Mesendoderm (in vitro differentiated cells): ENCODE data around the gene RFT1.

Source experiments
- DNase-seq: peaks from one replicate; pipeline ENCODE4 v3.0.0; 2013
- H2AK5ac ChIP-seq: 2 replicates; pipeline ENCODE4 v1.6.1; 2013; ENCODE audit warnings: low read length, inconsistent platforms
- H2BK120ac ChIP-seq: 2 replicates; pipeline ENCODE4 v1.6.1; 2013; ENCODE audit warnings: low read depth, mild to moderate bottlenecking, low read length, moderate library complexity, mixed read lengths
- H2BK15ac ChIP-seq: replicated peaks from 2 replicates; pipeline ENCODE4 v1.6.1; 2013; ENCODE audit warnings: low read depth, mild to moderate bottlenecking, moderate library complexity
- H2BK5ac ChIP-seq: 2 replicates; pipeline ENCODE4 v1.6.1; 2013; ENCODE audit warnings: low read length, inconsistent platforms
- H3K18ac ChIP-seq: 2 replicates; pipeline ENCODE4 v1.6.1; 2013; ENCODE audit warnings: mild to moderate bottlenecking, low read length, mixed read lengths
- H3K23ac ChIP-seq: one replicate; pipeline ENCODE4 v1.6.1; 2013; ENCODE audit warnings: low read length
- H3K27ac ChIP-seq: 2 replicates; pipeline ENCODE4 v1.5.1; 2013; ENCODE audit warnings: low read depth, mild to moderate bottlenecking, inconsistent platforms, low read length, moderate library complexity
- H3K27me3 ChIP-seq: 2 replicates; pipeline ENCODE4 v1.6.1; 2013; ENCODE audit warnings: low read length, control low read depth, mild to moderate bottlenecking, inconsistent platforms; ENCODE audit not compliant: insufficient read depth, poor library complexity
- H3K36me3 ChIP-seq: 2 replicates; pipeline ENCODE4 v1.6.1; 2013; ENCODE audit warnings: low read length, inconsistent platforms; ENCODE audit not compliant: control insufficient read depth, insufficient read depth
- H3K4ac ChIP-seq: one replicate; pipeline ENCODE4 v1.6.1; 2013; ENCODE audit warnings: low read depth, mild to moderate bottlenecking, low read length, moderate library complexity
- H3K4me1 ChIP-seq: 2 replicates; pipeline ENCODE4 v1.6.1; 2013; ENCODE audit warnings: low read depth, low read length, inconsistent platforms; ENCODE audit not compliant: control insufficient read depth
- H3K4me2 ChIP-seq: 2 replicates; pipeline ENCODE4 v1.6.1; 2013; ENCODE audit warnings: low read length
- H3K4me3 ChIP-seq: 2 replicates; pipeline ENCODE4 v1.5.1; 2013; ENCODE audit warnings: mild to moderate bottlenecking, low read length
- H3K56ac ChIP-seq: one replicate; pipeline ENCODE4 v1.6.1; 2013; ENCODE audit warnings: low read length
- H3K79me1 ChIP-seq: 2 replicates; pipeline ENCODE4 v1.6.1; 2013; ENCODE audit warnings: low read length, inconsistent platforms
- H3K79me2 ChIP-seq: 2 replicates; pipeline ENCODE4 v1.6.1; 2013; ENCODE audit warnings: mild to moderate bottlenecking, low read length; ENCODE audit not compliant: control insufficient read depth, insufficient read depth
- H3K9ac ChIP-seq: 2 replicates; pipeline ENCODE4 v1.6.1; 2013; ENCODE audit warnings: low read length, inconsistent platforms
- H4K5ac ChIP-seq: one replicate; pipeline ENCODE4 v1.6.1; 2013; ENCODE audit warnings: low read length
- H4K8ac ChIP-seq: one replicate; pipeline ENCODE4 v1.6.1; 2013; ENCODE audit warnings: low read depth, mild to moderate bottlenecking, control low read depth, low read length, moderate library complexity
- WGBS: extraction: QIAGEN DNeasy Blood & Tissue Kit; methylation state at CpG from one replicate; pipeline ENCODE4 v1.1.7; 2013; ENCODE audit warnings: low lambda C conversion rate, missing lambda C conversion rate; ENCODE audit not compliant: insufficient coverage; ENCODE audit errors: extremely low coverage; 5-methylcytosine and 5-hydroxymethylcytosine counted together

RFT1 gene

DNA sequence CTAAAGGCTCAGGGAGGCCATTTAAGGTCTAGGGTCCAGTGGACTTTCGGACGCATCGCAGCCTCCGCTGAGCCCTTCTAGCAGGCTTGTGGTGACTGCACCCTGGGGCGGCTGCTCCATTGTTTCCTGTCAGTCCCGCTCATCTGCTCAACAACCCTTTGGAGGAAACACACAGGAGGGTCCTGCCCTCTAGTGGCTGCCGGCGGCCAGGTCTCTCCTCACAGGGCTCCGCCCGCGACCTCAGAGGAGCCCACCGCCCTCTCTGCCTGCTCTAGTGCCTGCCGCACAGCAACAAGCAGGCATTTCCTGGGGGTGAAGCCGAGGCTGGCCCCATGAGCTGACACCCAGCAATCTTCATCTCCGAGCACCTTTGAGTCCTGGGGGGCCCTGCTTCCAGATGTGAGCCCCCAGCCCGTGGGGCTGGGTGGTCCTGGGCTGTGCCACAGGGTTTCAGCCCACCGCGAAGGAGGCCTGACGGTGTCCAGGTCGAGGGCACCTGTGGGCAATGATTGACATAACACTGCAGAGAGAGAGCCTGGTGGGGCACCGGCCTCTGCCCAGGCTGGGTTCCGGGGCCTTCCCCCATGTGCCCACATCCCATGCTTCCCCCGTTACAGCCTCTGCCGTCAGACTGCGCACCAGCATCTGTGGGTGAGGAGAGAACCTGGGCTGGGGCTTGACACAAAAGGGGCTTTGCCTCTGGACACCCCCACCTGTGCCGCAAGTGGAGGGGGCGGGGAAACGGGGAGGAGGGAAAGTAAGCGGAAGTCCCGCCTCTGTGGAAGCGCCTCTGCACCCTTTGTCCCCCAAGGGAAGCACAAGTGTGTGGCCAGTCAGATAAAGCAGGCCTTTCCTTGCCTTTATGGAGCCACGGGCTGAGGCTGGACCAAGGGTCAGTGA, 57.3 kb downstream of the RFT1 start:
- Histone ChIP-seq H3K56ac (peak overlapping the region; percentile 73), H3K79me2 (no peaks in the 10 kb centered on the region), H4K5ac (no peak overlapping the region), H3K4me2 (peak overlapping the region; percentile 69), H3K79me1 (no peaks in the 10 kb centered on the region), H4K8ac (no peak overlapping the region), H3K18ac (no peak overlapping the region), H2BK15ac (no peak overlapping the region), H2AK5ac (no peak overlapping the region), H2BK5ac (no peak overlapping the region), H3K23ac (no peak overlapping the region), H3K27ac (no peak overlapping the region), H3K27me3 (no peaks in the 10 kb centered on the region), H3K4ac (no peak overlapping the region), H3K9ac (peak overlapping the region; percentile 60), H3K4me1 (peaks cover 3% of the 10 kb centered on the region), H3K36me3 (no peaks in the 10 kb centered on the region), H3K4me3 (peak overlapping the region; percentile 6), H2BK120ac (no peak overlapping the region)
- DNase-seq: peak; percentile 91
- no CpG with 5 or more reads among the region's 32 CpGs for WGBS

DNA sequence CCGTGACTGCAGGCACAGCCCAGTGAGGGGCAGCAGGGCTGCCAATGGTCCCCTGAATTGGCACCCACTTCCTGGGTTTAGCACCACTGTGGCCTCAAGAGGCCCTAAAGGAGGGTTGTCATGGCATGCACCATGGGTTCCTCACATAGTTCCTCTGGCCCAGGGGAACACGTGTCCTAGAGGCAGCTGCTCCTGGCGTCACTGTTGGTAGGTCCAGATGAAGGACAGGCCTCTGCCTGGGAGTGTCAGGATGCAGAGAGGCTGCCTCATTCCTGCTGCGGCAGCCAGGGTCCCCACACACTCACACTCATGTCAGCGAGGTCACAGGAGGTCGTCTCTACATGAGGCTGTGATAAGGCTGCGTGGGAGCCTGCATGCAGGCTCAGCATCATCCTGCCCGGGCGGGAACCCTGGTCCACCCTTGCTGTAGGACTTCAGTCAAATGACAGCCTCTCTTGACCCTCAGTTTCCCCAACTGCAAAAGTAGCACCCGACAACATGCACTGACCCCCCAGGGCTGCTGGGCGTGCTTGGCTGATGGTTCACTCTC, 58.3 kb downstream of the RFT1 start:
- Histone ChIP-seq H3K9ac (peak overlapping the region; percentile 21), H4K8ac (no peak overlapping the region), H4K5ac (no peak overlapping the region), H3K79me1 (no peaks in the 10 kb centered on the region), H3K4ac (no peak overlapping the region), H2BK15ac (no peak overlapping the region), H3K79me2 (no peaks in the 10 kb centered on the region), H2AK5ac (no peak overlapping the region), H3K18ac (no peak overlapping the region), H3K56ac (peak overlapping the region; percentile 12), H3K4me3 (no peak overlapping the region), H3K23ac (no peak overlapping the region), H3K27ac (no peak overlapping the region), H3K36me3 (no peaks in the 10 kb centered on the region), H3K4me1 (peaks cover 3% of the 10 kb centered on the region), H2BK120ac (no peak overlapping the region), H3K4me2 (no peak overlapping the region), H2BK5ac (no peak overlapping the region), H3K27me3 (no peaks in the 10 kb centered on the region)
- no peak for DNase-seq
- no CpG with 5 or more reads among the region's 11 CpGs for WGBS

DNA sequence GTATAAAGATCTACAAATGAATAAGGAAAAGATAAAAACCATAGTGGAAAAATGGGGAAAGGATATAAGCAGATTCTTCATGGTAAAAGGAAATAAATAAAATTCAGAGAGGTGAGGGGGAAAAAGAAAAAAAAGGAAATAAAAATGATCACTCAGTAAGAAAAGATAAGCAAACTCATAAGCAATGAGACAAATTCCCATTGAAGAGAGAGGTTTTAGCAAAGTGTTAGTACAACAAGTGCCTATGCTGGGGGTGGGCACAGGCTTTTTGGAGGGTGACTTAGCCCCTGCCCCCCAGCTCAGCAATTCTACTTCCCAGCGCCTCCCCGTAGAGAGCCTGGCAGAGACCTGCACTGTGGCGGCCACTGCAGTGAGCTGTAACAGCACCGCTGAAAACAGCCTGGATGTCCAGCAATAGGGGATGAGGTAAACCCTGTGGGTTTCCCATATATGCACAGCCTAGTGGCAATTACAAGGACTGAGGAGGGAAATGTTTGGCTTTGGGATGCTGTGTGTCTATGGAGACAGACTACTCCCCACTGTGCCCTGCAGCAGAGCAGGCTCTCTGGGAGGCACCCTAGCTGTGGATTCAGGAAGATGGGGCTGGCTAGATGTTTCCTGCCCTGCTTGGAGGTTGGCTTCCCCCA, 60.7 kb downstream of the RFT1 start:
- no peaks in the 10 kb centered on the region for H3K79me1 ChIP-seq
- H2BK120ac ChIP-seq: no peak overlapping the region
- peaks cover 3% of the 10 kb centered on the region for H3K4me1 ChIP-seq
- no peak overlapping the region for H4K5ac ChIP-seq
- peak; percentile 82 for DNase-seq
- H2BK5ac ChIP-seq: no peak overlapping the region
- no peak overlapping the region for H3K18ac ChIP-seq
- H3K23ac ChIP-seq: peak overlapping the region; percentile 89
- H3K27ac ChIP-seq: no peak overlapping the region
- H3K36me3 ChIP-seq: no peaks in the 10 kb centered on the region
- no CpG with 5 or more reads among the region's 4 CpGs for WGBS
- no peak overlapping the region for H3K9ac ChIP-seq
- no peaks in the 10 kb centered on the region for H3K79me2 ChIP-seq
- H3K27me3 ChIP-seq: no peaks in the 10 kb centered on the region
- H2BK15ac ChIP-seq: no peak overlapping the region
- no peak overlapping the region for H3K4ac ChIP-seq
- H2AK5ac ChIP-seq: no peak overlapping the region
- H3K4me3 ChIP-seq: no peak overlapping the region
- no peak overlapping the region for H3K4me2 ChIP-seq
- H4K8ac ChIP-seq: no peak overlapping the region
- H3K56ac ChIP-seq: no peak overlapping the region

DNA sequence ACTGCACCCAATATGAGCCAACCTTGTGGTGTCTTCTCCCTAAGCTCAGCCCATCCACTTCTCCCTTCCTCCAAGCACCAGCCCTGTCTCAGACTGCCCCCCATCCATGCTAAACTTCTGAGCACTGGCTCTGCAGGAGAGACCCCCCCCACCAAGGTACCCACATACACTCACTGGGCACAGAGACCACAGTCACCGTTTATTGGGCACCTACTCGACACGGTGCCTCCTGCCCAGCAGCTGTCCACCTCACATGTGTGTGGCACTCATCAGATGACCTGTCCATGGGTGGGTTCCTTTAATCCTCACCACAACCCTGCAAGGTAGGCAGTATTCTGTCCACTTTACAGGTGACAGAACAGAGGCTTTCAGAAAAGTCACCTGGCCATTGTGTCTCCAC, 62.1 kb downstream of the RFT1 start:
- H3K79me1 ChIP-seq: no peaks in the 10 kb centered on the region
- no peak overlapping the region for H3K23ac ChIP-seq
- H3K56ac ChIP-seq: no peak overlapping the region
- no CpG with 5 or more reads among the region's 3 CpGs for WGBS
- H3K9ac ChIP-seq: no peak overlapping the region
- H3K18ac ChIP-seq: no peak overlapping the region
- no peaks in the 10 kb centered on the region for H3K79me2 ChIP-seq
- no peak overlapping the region for H2BK120ac ChIP-seq
- DNase-seq: no peak
- no peak overlapping the region for H2BK5ac ChIP-seq
- no peak overlapping the region for H2BK15ac ChIP-seq
- no peak overlapping the region for H4K8ac ChIP-seq
- H3K36me3 ChIP-seq: no peaks in the 10 kb centered on the region
- H4K5ac ChIP-seq: no peak overlapping the region
- H3K4me1 ChIP-seq: peaks cover 3% of the 10 kb centered on the region
- no peak overlapping the region for H3K27ac ChIP-seq
- H2AK5ac ChIP-seq: no peak overlapping the region
- no peak overlapping the region for H3K4ac ChIP-seq
- H3K4me3 ChIP-seq: no peak overlapping the region
- no peaks in the 10 kb centered on the region for H3K27me3 ChIP-seq
- H3K4me2 ChIP-seq: no peak overlapping the region

DNA sequence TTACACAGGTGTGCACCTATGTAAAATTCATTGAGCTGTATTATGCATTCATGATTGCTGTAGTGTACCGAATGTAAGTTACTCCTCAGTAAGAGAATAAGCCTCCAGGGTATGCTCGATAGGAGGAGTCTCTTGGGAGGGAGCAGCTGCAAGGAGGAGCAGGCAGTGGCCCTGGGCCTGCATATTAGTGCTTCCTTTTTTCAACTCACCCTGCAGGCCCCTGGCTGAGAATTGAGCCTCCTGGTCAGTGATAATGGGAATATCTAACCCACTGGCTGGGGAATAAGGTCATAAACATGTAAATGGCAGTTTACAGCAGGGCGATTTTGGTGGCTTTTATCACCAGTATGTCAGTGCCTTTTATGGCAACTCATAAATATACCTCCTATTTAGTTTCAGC, 62.7 kb downstream of the RFT1 start:
- no peak overlapping the region for H4K5ac ChIP-seq
- no peaks in the 10 kb centered on the region for H3K79me2 ChIP-seq
- H2BK15ac ChIP-seq: no peak overlapping the region
- H3K18ac ChIP-seq: no peak overlapping the region
- no peak overlapping the region for H3K4me2 ChIP-seq
- no peaks in the 10 kb centered on the region for H3K27me3 ChIP-seq
- no peak overlapping the region for H3K23ac ChIP-seq
- H2BK5ac ChIP-seq: no peak overlapping the region
- no peak overlapping the region for H3K9ac ChIP-seq
- no CpG with 5 or more reads among the region's 3 CpGs for WGBS
- H3K36me3 ChIP-seq: no peaks in the 10 kb centered on the region
- no peak overlapping the region for H2BK120ac ChIP-seq
- no peak overlapping the region for H3K4ac ChIP-seq
- no peak overlapping the region for H3K27ac ChIP-seq
- DNase-seq: no peak
- no peak overlapping the region for H3K56ac ChIP-seq
- peaks cover 3% of the 10 kb centered on the region for H3K4me1 ChIP-seq
- H3K4me3 ChIP-seq: no peak overlapping the region
- no peaks in the 10 kb centered on the region for H3K79me1 ChIP-seq
- no peak overlapping the region for H2AK5ac ChIP-seq
- no peak overlapping the region for H4K8ac ChIP-seq
